ENCODE data around the gene MIEF1.
A peak's percentile ranks its signal among the peaks of the same experiment; 100 is the strongest.

The MIEF1 gene

DNA sequence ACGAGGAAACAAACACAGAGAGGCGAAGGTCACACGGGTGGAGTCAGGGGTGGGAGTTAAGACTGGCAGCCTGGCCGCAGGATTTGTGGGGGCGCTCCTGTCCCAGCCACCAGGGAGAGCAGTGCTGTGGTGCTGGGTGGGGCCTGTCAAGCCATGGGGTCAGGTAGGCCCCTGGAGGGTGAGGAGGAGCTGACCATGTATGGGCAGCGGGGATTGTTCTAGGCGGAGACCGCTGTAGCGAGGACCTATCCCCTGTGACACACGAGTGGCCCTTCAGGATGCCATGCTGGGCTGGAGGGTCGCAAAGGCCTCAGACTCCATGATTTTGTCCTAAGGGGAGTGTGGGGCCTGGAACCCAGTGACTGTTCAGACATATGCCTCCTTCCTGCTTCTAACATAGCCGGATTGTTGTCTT is 32.0 kb downstream of the MIEF1 start:
- DNase-seq (ENCODE audit: low read depth), result no peak
- in situ Hi-C loops (cut with HindIII; ENCODE audit: low sequenced_read_pairs), result no loop called here
- H3K4me3 ChIP-seq (ENCODE audit: low read depth, low read length), result no peak overlapping the region
- TF ChIP-seq, protein P1, sequence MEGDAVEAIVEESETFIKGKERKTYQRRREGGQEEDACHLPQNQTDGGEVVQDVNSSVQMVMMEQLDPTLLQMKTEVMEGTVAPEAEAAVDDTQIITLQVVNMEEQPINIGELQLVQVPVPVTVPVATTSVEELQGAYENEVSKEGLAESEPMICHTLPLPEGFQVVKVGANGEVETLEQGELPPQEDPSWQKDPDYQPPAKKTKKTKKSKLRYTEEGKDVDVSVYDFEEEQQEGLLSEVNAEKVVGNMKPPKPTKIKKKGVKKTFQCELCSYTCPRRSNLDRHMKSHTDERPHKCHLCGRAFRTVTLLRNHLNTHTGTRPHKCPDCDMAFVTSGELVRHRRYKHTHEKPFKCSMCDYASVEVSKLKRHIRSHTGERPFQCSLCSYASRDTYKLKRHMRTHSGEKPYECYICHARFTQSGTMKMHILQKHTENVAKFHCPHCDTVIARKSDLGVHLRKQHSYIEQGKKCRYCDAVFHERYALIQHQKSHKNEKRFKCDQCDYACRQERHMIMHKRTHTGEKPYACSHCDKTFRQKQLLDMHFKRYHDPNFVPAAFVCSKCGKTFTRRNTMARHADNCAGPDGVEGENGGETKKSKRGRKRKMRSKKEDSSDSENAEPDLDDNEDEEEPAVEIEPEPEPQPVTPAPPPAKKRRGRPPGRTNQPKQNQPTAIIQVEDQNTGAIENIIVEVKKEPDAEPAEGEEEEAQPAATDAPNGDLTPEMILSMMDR (IDR thresholded peaks at IDR 0.05; ENCODE audit: low read depth, low read length, missing control alignments), result no peak

DNA sequence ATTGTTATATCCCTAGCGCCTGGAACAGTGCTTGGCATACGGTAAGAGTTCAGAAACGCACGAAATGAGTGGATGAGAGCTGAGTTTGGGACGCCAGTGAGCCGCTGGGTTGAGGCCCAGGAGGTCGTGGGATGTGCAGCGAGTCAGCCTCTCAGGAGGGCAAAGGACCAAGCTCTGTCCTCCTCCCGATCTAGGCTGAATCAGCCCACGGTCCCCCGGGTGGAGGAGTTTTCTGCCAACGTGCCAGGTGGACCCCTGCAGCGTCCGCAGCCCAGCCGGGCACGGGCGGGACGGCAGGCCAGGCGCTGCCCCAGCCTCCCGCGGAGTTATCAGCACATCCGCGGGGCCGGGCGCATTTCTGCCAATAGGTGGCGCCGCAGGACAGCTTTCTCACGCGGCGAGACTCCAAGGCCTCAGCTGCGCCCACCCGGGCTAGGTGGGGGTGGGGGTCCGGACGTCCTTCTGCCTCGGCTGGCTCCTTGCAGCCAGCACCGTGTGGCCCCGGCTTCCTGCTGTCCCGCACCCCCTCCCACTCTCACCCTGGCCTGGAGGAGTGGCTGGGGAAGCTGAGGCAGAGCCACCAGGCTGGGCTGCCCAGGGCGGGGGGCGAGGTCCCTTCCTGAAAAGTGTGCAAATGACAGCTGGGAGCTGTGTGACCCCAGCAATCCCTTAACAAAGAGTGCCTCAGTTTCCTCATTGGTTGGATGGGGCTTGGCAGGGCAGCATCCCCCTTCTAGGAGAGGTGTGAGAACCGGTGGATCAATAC is 32.7 kb downstream of the MIEF1 start:
- in situ Hi-C loops (cut with HindIII; ENCODE audit: low sequenced_read_pairs), result no loop called here
- TF ChIP-seq, protein P1 (IDR thresholded peaks at IDR 0.05; ENCODE audit: low read depth, low read length, missing control alignments), result peak; percentile 82
- DNase-seq (ENCODE audit: low read depth), result no peak
- H3K4me3 ChIP-seq (ENCODE audit: low read depth, low read length), result peak overlapping the region; percentile 3

DNA sequence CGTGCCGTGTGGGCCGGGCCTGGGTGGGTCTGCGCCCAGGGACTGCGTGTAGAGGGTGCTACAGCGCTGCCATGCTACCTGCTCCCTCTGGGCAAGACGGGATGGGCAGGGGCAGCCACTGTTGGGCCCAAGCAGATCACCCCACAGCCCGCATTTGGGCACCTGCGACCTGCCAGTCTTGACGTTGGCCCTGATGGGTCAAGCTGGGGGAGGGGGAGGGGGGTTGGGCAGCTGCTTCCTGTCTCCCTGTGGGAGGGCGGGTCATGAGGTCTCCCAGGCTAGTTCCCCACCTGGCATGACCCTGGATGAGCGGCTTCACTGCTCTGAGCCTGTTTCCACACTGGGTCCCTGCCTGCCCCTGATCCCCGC is 33.3 kb downstream of the MIEF1 start:
- TF ChIP-seq, protein P1 (IDR thresholded peaks at IDR 0.05; ENCODE audit: low read depth, low read length, missing control alignments), result no peak

DNA sequence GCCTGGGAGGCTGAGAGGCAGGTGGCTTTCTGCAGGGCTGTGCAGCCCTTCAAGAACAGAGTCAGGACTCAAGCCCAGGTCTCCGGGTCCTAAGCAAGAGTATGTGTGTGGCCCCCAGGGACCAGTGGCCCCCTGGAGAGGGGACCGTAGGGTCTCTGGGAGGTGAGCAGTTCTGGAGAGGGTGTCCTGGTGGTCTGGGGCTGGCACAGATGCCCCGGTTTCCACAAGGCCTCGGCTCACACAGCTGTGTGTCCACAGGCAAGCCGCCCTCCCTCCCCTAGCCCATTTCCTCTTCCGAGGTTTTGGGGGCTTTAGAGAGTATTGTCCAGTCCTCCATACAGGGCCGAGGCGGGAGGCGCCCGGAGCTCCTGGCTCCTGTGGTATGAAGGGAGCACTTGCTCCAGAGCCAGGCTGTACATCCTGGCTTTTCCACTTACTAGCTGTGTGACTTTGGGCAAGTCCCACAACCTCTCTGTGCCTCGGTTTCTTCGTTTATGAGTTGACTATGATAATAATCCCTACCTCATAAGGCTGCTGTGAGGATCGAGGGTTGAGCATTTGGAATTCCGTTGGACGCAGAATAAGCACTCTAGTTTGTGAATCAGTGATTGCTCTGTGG is 33.9 kb downstream of the MIEF1 start:
- no peak for DNase-seq (ENCODE audit: low read depth)
- in situ Hi-C loops (cut with HindIII; ENCODE audit: low sequenced_read_pairs), result no loop called here
- TF ChIP-seq, protein P1 (IDR thresholded peaks at IDR 0.05; ENCODE audit: low read depth, low read length, missing control alignments), result no peak
- no peak overlapping the region for H3K4me3 ChIP-seq (ENCODE audit: low read depth, low read length)

More for the DNA sequence above, 33.3 kb downstream of the MIEF1 start:
- H3K4me3 ChIP-seq (ENCODE audit: low read depth, low read length), result no peak overlapping the region
- no peak for DNase-seq (ENCODE audit: low read depth)
- in situ Hi-C loops (cut with HindIII; ENCODE audit: low sequenced_read_pairs), result no loop called here

DNA sequence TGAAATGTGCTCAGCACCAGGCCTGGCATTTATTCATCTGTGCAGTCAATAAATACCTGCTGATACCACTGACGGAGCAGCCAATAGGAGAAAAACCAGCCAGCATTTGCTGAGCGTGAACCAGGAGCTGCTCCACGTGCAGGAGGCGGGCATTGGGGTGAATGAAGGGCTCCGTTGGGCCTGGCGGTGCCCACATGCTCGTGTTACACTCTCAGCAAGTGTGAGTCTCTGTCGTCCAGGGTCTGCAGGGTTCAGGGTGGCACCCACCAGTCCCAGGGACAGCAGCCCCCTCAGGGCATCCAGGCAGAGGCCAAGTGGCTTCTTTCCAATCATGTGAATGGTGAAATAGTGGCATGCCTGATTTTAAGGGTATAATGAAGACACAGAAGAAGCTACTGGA is 34.6 kb downstream of the MIEF1 start:
- in situ Hi-C loops (cut with HindIII; ENCODE audit: low sequenced_read_pairs), result no loop called here
- DNase-seq (ENCODE audit: low read depth), result no peak
- no peak overlapping the region for H3K4me3 ChIP-seq (ENCODE audit: low read depth, low read length)
- TF ChIP-seq, protein P1 (IDR thresholded peaks at IDR 0.05; ENCODE audit: low read depth, low read length, missing control alignments), result no peak

DNA sequence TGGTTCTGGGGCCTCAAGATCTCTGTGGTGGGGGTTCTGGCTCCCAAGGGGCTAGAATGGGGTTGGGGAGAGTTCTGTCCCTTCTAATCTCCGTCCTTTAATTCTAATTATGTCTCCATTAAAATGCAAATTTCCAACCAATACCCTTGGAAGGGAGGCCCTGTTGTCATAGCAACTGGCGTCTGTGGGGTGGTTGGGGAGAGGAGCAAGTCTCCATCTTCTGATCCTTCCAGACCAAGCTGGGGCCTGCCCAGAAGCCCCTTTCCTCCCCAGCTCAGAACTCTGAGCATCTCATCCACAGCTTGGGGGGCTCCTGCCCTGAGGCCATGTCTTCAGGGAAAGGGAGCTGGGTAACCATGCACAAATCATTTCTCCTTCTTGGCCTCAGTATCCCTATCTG is 35.9 kb downstream of the MIEF1 start:
- TF ChIP-seq, protein P1 (IDR thresholded peaks at IDR 0.05; ENCODE audit: low read depth, low read length, missing control alignments), result no peak
- H3K4me3 ChIP-seq (ENCODE audit: low read depth, low read length), result no peak overlapping the region
- DNase-seq (ENCODE audit: low read depth), result no peak
- in situ Hi-C loops (cut with HindIII; ENCODE audit: low sequenced_read_pairs), result no loop called here

Measured in astrocyte of the cerebellum (primary cell).